Measurements from ENCODE around the gene CD300LB. TPM values are rescaled to one million over a fixed set of nuclear protein-coding genes. Genes with fewer than 3 reads are reported as not detected.
A peak's percentile ranks its signal among the peaks of the same experiment; 100 is the strongest.
"Not testable (repeated sequence)": the region's sequence is repeated elsewhere in the genome, so short reads cannot be mapped to it uniquely, and the experiment has no call there.

The CD300LB gene
- total RNA-seq, 1 donor from 2014 or later, result not detected

- DNase-seq (ENCODE audit: low read depth), result no peak
- TF ChIP-seq CTCF (conservative IDR thresholded peaks at IDR 0.05; ENCODE audit: low read depth, low read length), result no peak
- H3K4me3 ChIP-seq (ENCODE audit: low read depth, low read length), result no peak overlapping the region
These were observed 33.8 kb downstream of the CD300LB start for GRCh38 chr17:74497471-74497870.

GRCh38 chr17:74493331-74493833, 37.9 kb downstream of the CD300LB start:
- TF ChIP-seq CTCF (conservative IDR thresholded peaks at IDR 0.05; ENCODE audit: low read depth, low read length), result peak; percentile 96
- peak; percentile 64 for DNase-seq (ENCODE audit: low read depth)
- H3K4me3 ChIP-seq (ENCODE audit: low read depth, low read length), result no peak overlapping the region

GRCh38 chr17:74491626-74492025, 39.6 kb downstream of the CD300LB start:
- no peak for TF ChIP-seq CTCF (conservative IDR thresholded peaks at IDR 0.05; ENCODE audit: low read depth, low read length)
- no peak for DNase-seq (ENCODE audit: low read depth)
- no peak overlapping the region for H3K4me3 ChIP-seq (ENCODE audit: low read depth, low read length)

- no peak for TF ChIP-seq CTCF (conservative IDR thresholded peaks at IDR 0.05; ENCODE audit: low read depth, low read length)
- DNase-seq (ENCODE audit: low read depth), result no peak
- H3K4me3 ChIP-seq (ENCODE audit: low read depth, low read length), result no peak overlapping the region
These were observed 40.6 kb downstream of the CD300LB start for GRCh38 chr17:74490716-74491115.

GRCh38 chr17:74488276-74488675, 43.0 kb downstream of the CD300LB start:
- not testable (repeated sequence) for DNase-seq (ENCODE audit: low read depth); H3K4me3 ChIP-seq (ENCODE audit: low read depth, low read length)

GRCh38 chr17:74485841-74486240, 45.4 kb downstream of the CD300LB start:
- DNase-seq (ENCODE audit: low read depth), result no peak
- H3K4me3 ChIP-seq (ENCODE audit: low read depth, low read length), result no peak overlapping the region
- no peak for TF ChIP-seq CTCF (conservative IDR thresholded peaks at IDR 0.05; ENCODE audit: low read depth, low read length)

- no peak for TF ChIP-seq CTCF (conservative IDR thresholded peaks at IDR 0.05; ENCODE audit: low read depth, low read length)
- no peak for DNase-seq (ENCODE audit: low read depth)
- H3K4me3 ChIP-seq (ENCODE audit: low read depth, low read length), result no peak overlapping the region
These were observed 46.1 kb downstream of the CD300LB start for GRCh38 chr17:74485022-74485743.

Data from epithelial cell of proximal tubule (primary cell).